GM12891 (cell line): ENCODE results near the gene DMD.

ENCODE experiments used
- PAX5 ChIP-seq: IDR thresholded peaks from 2 replicates; pipeline ENCODE4 v1.6.1; 2011; ENCODE audit warnings: low read length, moderate library complexity, mild to moderate bottlenecking; ENCODE audit not compliant: insufficient read depth, severe bottlenecking
- POLR2A ChIP-seq: IDR thresholded peaks from 2 replicates; pipeline ENCODE4 v1.6.1; 2011; ENCODE audit warnings: low read depth, low read length, control low read depth
- POLR2AphosphoS5 ChIP-seq: IDR thresholded peaks from 2 replicates; pipeline ENCODE4 v1.6.1; 2011; ENCODE audit warnings: low read depth, low read length, control low read depth
- POU2F2 ChIP-seq: IDR thresholded peaks from 2 replicates; pipeline ENCODE4 v1.6.1; 2011; ENCODE audit warnings: low read depth, mild to moderate bottlenecking, control low read depth, low read length, moderate library complexity
- SPI1 ChIP-seq: IDR thresholded peaks from 2 replicates; pipeline ENCODE4 v1.6.1; 2011; ENCODE audit warnings: low read depth, low read length, control low read depth
- TAF1 ChIP-seq: IDR thresholded peaks from 2 replicates; pipeline ENCODE4 v1.6.1; 2011; ENCODE audit warnings: low read depth, low read length, control low read depth

- no peak for TF ChIP-seq POLR2A
- TF ChIP-seq TAF1: no peak
- no peak for TF ChIP-seq POLR2AphosphoS5
- no peak for TF ChIP-seq SPI1
- TF ChIP-seq PAX5: no peak
- no peak for TF ChIP-seq POU2F2
Measured at GRCh38 chrX:32183066-32183465, 1028.3 kb downstream of the DMD start.
